Measurements from ENCODE around the gene CCDC83. TPM values are rescaled to one million over a fixed set of nuclear protein-coding genes. Genes with fewer than 3 reads are reported as not detected.

Gene CCDC83
- total RNA-seq (2022) (not detected in 2 replicates), Bru-seq, nascent RNA (percentile 10 among the genes with signal in this experiment), BruChase-seq, experiment 1, labeled RNA remaining after a 2-hour chase (percentile 9 among the genes with signal in this experiment), BruChase-seq, experiment 2, labeled RNA remaining after a 6-hour chase (percentile 4 among the genes with signal in this experiment)
- long read RNA-seq: 0 reads

DNA sequence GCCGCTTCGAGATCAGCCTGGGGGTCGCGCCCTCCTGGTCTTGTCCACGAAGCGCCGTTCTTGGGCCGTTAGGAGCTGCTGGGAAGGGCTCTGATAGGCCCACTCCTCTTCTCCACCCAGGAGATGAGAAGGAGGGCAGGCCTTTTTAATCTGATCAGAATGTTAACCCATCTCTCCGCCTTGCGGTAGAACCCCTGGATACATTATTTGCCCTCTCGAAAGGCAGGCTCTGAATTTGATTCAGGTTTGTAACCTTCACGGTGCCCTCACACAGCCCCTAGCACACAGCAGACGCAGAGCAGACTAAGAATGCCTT, at the start of gene CCDC83:
CCDC83 (plus strand) TSS at position 43 of the 316 bp plus-strand sequence. CDS start 9,741 bp downstream, outside the sequence.
- no peak for DNase-seq
- H3K27me3 ChIP-seq (replicated peaks; ENCODE audit: control insufficient read depth, insufficient read depth, low read length): no peaks in the 10 kb centered on the region
- ChIA-PET CTCF (interaction anchor here (0.5 to 1.9 kb wide), 35 partner anchors 9 to 1297 kb away, joined by 3 to 24 read pairs (median 5); partner anchors contain the start of genes EED, HIKESHI, PICALM and SYTL2), POLR2A (interaction anchor here (0.6 to 1.1 kb wide), 6 partner anchors 9 to 436 kb away, joined by 3 to 4 read pairs (median 3); partner anchors contain the start of gene TMEM126B)
- peaks cover 4% of the 10 kb centered on the region; the same call in 1 of the 2 replicates for H3K36me3 ChIP-seq (ENCODE audit: control insufficient read depth, insufficient read depth, low read length)
- H3K36me3 Mint-ChIP-seq (ENCODE audit: insufficient read depth, unreplicated experiment): peaks cover 16% of the 10 kb centered on the region
- TF ChIP-seq, protein P1, sequence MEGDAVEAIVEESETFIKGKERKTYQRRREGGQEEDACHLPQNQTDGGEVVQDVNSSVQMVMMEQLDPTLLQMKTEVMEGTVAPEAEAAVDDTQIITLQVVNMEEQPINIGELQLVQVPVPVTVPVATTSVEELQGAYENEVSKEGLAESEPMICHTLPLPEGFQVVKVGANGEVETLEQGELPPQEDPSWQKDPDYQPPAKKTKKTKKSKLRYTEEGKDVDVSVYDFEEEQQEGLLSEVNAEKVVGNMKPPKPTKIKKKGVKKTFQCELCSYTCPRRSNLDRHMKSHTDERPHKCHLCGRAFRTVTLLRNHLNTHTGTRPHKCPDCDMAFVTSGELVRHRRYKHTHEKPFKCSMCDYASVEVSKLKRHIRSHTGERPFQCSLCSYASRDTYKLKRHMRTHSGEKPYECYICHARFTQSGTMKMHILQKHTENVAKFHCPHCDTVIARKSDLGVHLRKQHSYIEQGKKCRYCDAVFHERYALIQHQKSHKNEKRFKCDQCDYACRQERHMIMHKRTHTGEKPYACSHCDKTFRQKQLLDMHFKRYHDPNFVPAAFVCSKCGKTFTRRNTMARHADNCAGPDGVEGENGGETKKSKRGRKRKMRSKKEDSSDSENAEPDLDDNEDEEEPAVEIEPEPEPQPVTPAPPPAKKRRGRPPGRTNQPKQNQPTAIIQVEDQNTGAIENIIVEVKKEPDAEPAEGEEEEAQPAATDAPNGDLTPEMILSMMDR (IDR thresholded peaks at IDR 0.05; ENCODE audit: insufficient read depth in 1 of 2, low read depth in 1 of 2, low read length in 1 of 2, severe bottlenecking in 1 of 2, unreplicated experiment in 1 of 2): no peak
- 0 out of 2 replicates have a peak, but pooled peaks cover 4% of the 10 kb centered on the region for H3K9me3 ChIP-seq
- peak within 1 kb of the TSS; percentile 75 for H3K4me3 ChIP-seq (ENCODE audit: low read depth, low read length)
- H3K4me3 Mint-ChIP-seq (ENCODE audit: unreplicated experiment): peak within 1 kb of the TSS; percentile 83
- peak within 1 kb of the TSS; percentile 87 for H3K27ac Mint-ChIP-seq (ENCODE audit: unreplicated experiment)
- peaks cover 16% of the 10 kb centered on the region for H3K4me1 Mint-ChIP-seq (ENCODE audit: low read depth, unreplicated experiment)
- intact Hi-C loops (cut with micrococcal nuclease; ENCODE audit: unreplicated experiment): loop anchor here (1.0 to 10.0 kb wide), 13 partner anchors 34 to 560 kb away; partner anchors contain the start of genes HIKESHI, SYTL2 and TMEM126B
- no peaks in the 10 kb centered on the region for H3K27me3 Mint-ChIP-seq (ENCODE audit: insufficient read depth, unreplicated experiment)
- H3K9me3 Mint-ChIP-seq (ENCODE audit: unreplicated experiment): peaks cover 15% of the 10 kb centered on the region
- no TSS peak for BruUV-seq (replicated peaks)
- H3K4me1 ChIP-seq: peaks cover 5% of the 10 kb centered on the region

DNA sequence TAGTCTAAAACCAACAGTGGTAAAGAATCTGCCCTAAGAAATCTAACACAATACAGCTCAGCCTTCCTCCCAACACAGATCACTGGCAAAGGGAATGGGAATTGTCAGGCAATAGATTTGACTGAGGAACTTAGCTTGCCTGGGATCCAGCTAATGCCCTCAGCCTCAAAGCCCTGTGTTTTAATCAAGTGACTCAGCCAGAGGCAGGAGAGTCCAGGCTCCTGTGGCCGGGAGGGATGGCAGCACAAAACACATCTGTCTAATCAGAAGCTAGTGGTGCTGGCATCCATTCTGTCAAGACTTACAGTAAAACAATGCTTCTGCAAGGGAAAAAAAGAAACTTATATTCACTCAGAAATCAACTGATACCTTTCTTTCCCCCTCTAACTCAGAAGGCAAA, 49.8 kb upstream of the CCDC83 start:
- TF ChIP-seq, protein P1 (IDR thresholded peaks at IDR 0.05; ENCODE audit: insufficient read depth in 1 of 2, low read depth in 1 of 2, low read length in 1 of 2, severe bottlenecking in 1 of 2, unreplicated experiment in 1 of 2): no peak
- H3K27ac Mint-ChIP-seq (ENCODE audit: unreplicated experiment): no peak overlapping the region
- Histone ChIP-seq H3K4me1 (peaks cover 39% of the 10 kb centered on the region), H3K36me3 (ENCODE audit: control insufficient read depth, insufficient read depth, low read length) (no peaks in the 10 kb centered on the region; the same call in 1 of the 2 replicates), H3K4me3 (ENCODE audit: low read depth, low read length) (no peak overlapping the region), H3K27me3 (replicated peaks; ENCODE audit: control insufficient read depth, insufficient read depth, low read length) (no peaks in the 10 kb centered on the region), H3K9me3 (0 out of 2 replicates have a peak, but pooled peaks cover 4% of the 10 kb centered on the region)
- peaks cover 57% of the 10 kb centered on the region for H3K4me1 Mint-ChIP-seq (ENCODE audit: low read depth, unreplicated experiment)
- no peak for DNase-seq
- no peaks in the 10 kb centered on the region for H3K27me3 Mint-ChIP-seq (ENCODE audit: insufficient read depth, unreplicated experiment)
- peaks cover 13% of the 10 kb centered on the region for H3K36me3 Mint-ChIP-seq (ENCODE audit: insufficient read depth, unreplicated experiment)
- no TSS peak for BruUV-seq (replicated peaks)
- ChIA-PET CTCF (no interaction called here), POLR2A (interaction anchor here (0.6 kb wide), 1 partner anchor 25 kb away, joined by 3 read pairs; no protein-coding TSS in a partner anchor)
- H3K4me3 Mint-ChIP-seq (ENCODE audit: unreplicated experiment): no peak overlapping the region
- intact Hi-C loops (cut with micrococcal nuclease; ENCODE audit: unreplicated experiment): no loop called here
- H3K9me3 Mint-ChIP-seq (ENCODE audit: unreplicated experiment): peaks cover 17% of the 10 kb centered on the region

GRCh38 chr11:85806016-85806415, 49.2 kb upstream of the CCDC83 start:
- Mint-ChIP-seq H3K27me3 (ENCODE audit: insufficient read depth, unreplicated experiment) (no peaks in the 10 kb centered on the region), H3K27ac (ENCODE audit: unreplicated experiment) (no peak overlapping the region), H3K4me3 (ENCODE audit: unreplicated experiment) (no peak overlapping the region), H3K4me1 (ENCODE audit: low read depth, unreplicated experiment) (peaks cover 51% of the 10 kb centered on the region), H3K9me3 (ENCODE audit: unreplicated experiment) (peaks cover 11% of the 10 kb centered on the region), H3K36me3 (ENCODE audit: insufficient read depth, unreplicated experiment) (peaks cover 7% of the 10 kb centered on the region)
- TF ChIP-seq, protein P1 (IDR thresholded peaks at IDR 0.05; ENCODE audit: insufficient read depth in 1 of 2, low read depth in 1 of 2, low read length in 1 of 2, severe bottlenecking in 1 of 2, unreplicated experiment in 1 of 2): no peak
- Histone ChIP-seq H3K36me3 (ENCODE audit: control insufficient read depth, insufficient read depth, low read length) (no peaks in the 10 kb centered on the region; the same call in 1 of the 2 replicates), H3K9me3 (no peaks in the 10 kb centered on the region), H3K27me3 (replicated peaks; ENCODE audit: control insufficient read depth, insufficient read depth, low read length) (no peaks in the 10 kb centered on the region), H3K4me3 (ENCODE audit: low read depth, low read length) (no peak overlapping the region), H3K4me1 (peaks cover 32% of the 10 kb centered on the region)
- intact Hi-C loops (cut with micrococcal nuclease; ENCODE audit: unreplicated experiment): no loop called here
- POLR2A ChIA-PET: interaction anchor here (0.6 kb wide), 1 partner anchor 26 kb away, joined by 3 read pairs; no protein-coding TSS in a partner anchor
- BruUV-seq (replicated peaks): no TSS peak
- CTCF ChIA-PET: no interaction called here
- no peak for DNase-seq

Measured in Caco-2 (cell line).